ENCODE results near the gene HPS6. TPM values are rescaled to one million over a fixed set of nuclear protein-coding genes. Genes with fewer than 3 reads are reported as not detected.

Gene HPS6
- total RNA-seq, 1 donor from 2014 or later, result 11.0 TPM

- intact Hi-C loops (cut with DNase I), result no loop called here
- DNase-seq (ENCODE audit: missing footprints), result peak; percentile 73
- ATAC-seq, result no peak
These were observed 49.1 kb downstream of the HPS6 start for GRCh38 chr10:102113956-102114857.

GRCh38 chr10:102114861-102115618 is 49.9 kb downstream of the HPS6 start:
- DNase-seq (ENCODE audit: missing footprints), result peak; percentile 97
- peak; percentile 83 for ATAC-seq
- intact Hi-C loops (cut with DNase I), result loop anchor here (5.0 kb wide), 1 partner anchor 48 kb away; the partner anchor contains the start of gene HPS6

GRCh38 chr10:102115775-102116174 is 50.6 kb downstream of the HPS6 start:
- ATAC-seq (no peak), DNase-seq (ENCODE audit: missing footprints) (no peak)
- intact Hi-C loops (cut with DNase I), result loop anchor here (5.0 kb wide), 1 partner anchor 48 kb away; the partner anchor contains the start of gene HPS6

- intact Hi-C loops (cut with DNase I), result loop anchor here (5.0 kb wide), 1 partner anchor 49 kb away; the partner anchor contains the start of gene HPS6
- ATAC-seq, result no peak
- DNase-seq (ENCODE audit: missing footprints), result no peak
These were observed 51.5 kb downstream of the HPS6 start for GRCh38 chr10:102116656-102117055.

Other genes starting within 250 kb of the HPS6 start
- gene OGA, start 246.9 kb upstream of the HPS6 start, total RNA-seq, result 79.2 TPM
- gene KCNIP2, start 221.5 kb upstream of the HPS6 start, total RNA-seq, result 409 TPM
- gene ARMH3, start 9.2 kb upstream of the HPS6 start, total RNA-seq, result 51.9 TPM
- gene LDB1, start 55.0 kb downstream of the HPS6 start, total RNA-seq, result 56.5 TPM
- 14.3 TPM for gene PPRC1, start 67.7 kb downstream of the HPS6 start, total RNA-seq
- 25.8 TPM for gene NOLC1, start 87.0 kb downstream of the HPS6 start, total RNA-seq
- gene ELOVL3, start 160.9 kb downstream of the HPS6 start, total RNA-seq, result not detected
- 1.8 TPM for gene PITX3, start 176.2 kb downstream of the HPS6 start, total RNA-seq
- gene GBF1, start 180.2 kb downstream of the HPS6 start, total RNA-seq, result 44.0 TPM

Measured in Right ventricle myocardium inferior (tissue), 1 donor.